Skeletal muscle cell (primary cell): ENCODE measurements around the gene WASHC4.
"Not testable (repeated sequence)": the region's sequence is repeated elsewhere in the genome, so short reads cannot be mapped to it uniquely, and the experiment has no call there.

ENCODE experiments used
- DNase-seq: peaks from one replicate; pipeline ENCODE4 v3.0.0-alpha.2; 2010; ENCODE audit warnings: low read depth
- H3K4me3 ChIP-seq: 2 replicates; pipeline ENCODE4 v1.5.1; 2011; ENCODE audit warnings: low read depth, mild to moderate bottlenecking, control low read depth, low read length, moderate library complexity

WASHC4 gene

DNA sequence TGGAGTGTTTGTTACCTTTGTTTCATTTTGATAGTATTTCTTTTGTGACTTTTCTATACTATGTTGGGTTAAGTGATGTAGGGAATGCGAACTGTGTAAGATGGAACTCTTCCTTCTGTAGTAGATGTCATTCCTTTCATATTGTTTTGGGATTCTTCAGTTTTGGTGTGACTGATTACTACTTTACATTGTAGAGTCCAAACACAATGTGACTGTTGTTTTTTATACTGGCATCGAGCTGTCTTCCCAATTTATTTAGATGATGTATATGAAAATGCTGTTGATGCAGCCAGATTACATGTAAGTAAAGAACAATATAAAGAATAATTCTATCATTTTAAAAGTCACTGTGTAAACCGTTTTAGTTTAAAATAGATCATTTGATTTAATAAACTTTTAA lies 34.7 kb downstream of the WASHC4 start:
- H3K4me3 ChIP-seq = no peak overlapping the region
- DNase-seq = no peak

GRCh38 chr12:105156260-105156659 lies 48.7 kb downstream of the WASHC4 start:
- DNase-seq = no peak
- no peak overlapping the region for H3K4me3 ChIP-seq

GRCh38 chr12:105157606-105158005 lies 50.1 kb downstream of the WASHC4 start:
- DNase-seq = no peak
- H3K4me3 ChIP-seq = no peak overlapping the region

- H3K4me3 ChIP-seq = no peak overlapping the region
- no peak for DNase-seq
Measured at GRCh38 chr12:105158876-105159275, 51.3 kb downstream of the WASHC4 start.

GRCh38 chr12:105162174-105162573 lies 54.6 kb downstream of the WASHC4 start:
- no peak overlapping the region for H3K4me3 ChIP-seq
- DNase-seq = no peak

DNA sequence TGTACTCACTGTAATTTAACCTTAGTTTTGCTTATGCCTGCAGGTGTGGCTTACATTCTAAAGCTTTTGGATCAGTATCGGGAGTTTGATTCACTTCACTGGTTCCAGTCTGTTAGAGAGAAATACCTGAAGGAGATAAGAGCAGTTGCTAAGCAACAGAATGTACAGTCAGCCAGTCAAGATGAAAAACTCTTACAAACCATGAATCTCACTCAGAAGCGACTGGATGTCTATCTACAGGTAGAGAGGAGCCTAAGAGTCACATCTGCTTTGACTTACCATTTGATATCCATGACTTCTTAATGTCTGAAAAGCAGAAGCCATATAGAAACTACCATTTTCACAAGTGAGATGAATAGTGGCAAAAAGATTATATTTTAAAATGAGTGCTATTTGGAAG lies 56.5 kb downstream of the WASHC4 start:
- H3K4me3 ChIP-seq = no peak overlapping the region
- no peak for DNase-seq

- DNase-seq = peak; percentile 9
- H3K4me3 ChIP-seq = no peak overlapping the region
Measured at GRCh38 chr12:105166736-105167135, 59.2 kb downstream of the WASHC4 start.

DNA sequence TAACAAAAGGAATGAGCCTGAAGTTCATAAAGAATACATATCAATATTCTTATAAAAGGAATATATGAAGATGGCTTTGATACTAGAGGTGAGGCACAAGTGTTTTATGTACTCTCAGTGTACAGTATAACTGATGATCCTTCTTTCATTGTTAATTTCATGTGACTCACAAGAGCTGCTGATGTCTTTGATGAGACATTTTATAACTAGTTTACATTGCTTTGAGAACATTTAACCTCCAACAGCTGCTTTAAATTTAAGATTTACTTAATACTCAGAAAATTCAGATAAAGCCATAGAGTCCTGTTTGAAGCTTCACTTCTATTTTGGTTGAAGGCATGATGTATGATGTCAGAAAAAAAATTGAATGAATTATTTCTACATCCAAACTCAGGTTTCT lies 59.8 kb downstream of the WASHC4 start:
- peak; percentile 0 for DNase-seq
- H3K4me3 ChIP-seq = no peak overlapping the region

DNA sequence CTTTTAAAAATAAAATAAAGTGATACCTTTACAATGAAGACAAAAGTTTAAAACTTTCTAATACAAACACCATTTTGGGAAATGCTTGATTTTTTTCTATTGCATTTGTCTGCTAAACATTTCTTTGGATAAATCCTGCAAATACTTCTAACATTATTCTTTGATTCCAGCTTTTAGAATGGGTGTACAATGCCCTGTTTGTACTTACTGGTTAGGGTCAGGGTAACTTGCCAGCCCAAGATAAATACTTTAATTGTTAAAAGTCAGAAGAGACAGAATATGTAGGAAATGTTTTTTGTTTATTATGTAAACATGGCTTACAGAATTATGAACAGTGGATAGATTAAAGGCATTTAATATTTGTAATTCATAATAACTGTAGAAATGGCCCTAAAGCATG lies 60.5 kb downstream of the WASHC4 start:
- H3K4me3 ChIP-seq = no peak overlapping the region
- no peak for DNase-seq

DNA sequence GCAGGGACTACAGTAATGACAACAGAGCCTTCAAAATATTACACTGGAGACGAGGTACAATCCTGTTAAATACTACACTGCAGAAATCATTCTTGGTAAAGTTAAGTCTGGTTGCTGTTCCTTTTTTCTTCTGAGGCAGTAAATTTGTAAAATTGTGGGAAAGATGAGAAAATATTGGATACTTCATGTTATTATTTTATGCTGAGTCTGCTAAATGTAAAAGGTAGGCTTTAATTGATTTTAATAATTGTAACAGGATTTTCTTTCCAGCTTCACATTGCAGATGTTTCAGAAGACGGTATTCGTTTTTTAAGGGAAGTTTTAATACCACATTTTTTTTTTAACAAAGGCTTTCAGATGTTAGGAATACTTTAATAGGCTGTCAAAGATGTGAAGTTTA lies 62.6 kb downstream of the WASHC4 start:
- no peak for DNase-seq
- H3K4me3 ChIP-seq = no peak overlapping the region

DNA sequence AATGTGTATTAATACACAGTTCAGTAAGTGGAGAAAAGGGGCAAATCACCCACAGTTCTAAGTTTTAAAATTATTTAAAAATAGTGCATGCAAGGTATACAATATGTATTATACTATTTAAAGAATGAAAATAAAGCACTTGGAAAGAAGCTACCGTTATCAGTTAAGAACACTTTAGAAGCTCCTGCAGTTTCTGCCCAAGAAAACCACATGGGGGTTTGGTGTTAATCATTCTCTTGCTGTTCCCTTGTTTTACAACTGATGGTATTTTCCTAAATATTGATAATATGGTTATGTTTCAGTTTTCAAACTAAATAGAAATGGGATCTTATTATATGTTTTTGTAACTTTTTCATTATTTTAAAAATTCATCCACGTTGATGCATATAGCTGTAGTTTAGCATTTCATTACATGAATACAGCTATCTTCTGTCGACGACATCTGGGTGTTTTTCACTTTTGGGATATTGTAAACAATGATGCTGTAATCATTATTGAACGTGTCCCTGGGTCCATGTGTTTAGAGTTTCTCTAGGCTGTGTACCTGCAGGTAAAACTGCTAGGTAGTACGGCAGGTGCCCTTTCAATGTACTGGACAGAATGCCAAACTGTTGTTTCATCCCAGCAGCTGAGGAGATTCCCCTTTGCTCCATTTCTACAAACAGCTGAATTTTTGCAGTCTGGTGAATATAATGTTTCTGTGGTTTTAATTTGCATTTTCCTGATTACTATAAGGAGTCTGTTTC lies 64.3 kb downstream of the WASHC4 start:
- no peak for DNase-seq
- H3K4me3 ChIP-seq = no peak overlapping the region

DNA sequence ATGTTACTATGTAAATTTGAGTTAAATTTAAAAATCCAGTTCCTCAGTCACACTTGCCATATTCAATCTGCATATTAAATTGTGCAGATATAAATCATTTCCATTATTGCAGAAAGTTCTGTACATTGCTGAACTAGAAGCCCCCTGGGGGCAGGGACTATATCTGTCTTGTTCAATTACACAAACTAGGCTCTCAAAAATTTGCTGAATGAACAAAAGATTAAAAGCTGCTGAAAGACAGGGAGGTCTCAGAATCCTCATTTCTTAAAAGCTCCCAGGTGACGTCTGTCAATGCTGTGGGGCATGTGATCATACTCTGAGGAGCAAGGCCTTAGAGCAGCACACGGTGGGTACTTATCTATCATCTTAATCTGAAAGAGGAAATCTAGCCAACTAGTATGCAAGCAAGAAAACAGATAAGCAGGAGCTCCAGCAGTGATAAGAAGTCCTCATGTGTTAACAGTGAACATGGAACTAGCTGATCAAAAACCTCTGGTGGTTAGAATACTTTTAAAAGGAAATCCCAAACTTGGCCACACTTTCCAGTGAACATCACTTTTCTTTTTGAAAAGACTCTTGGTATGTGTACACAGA lies 68.0 kb downstream of the WASHC4 start:
- no peak overlapping the region for H3K4me3 ChIP-seq
- DNase-seq = no peak

GRCh38 chr12:105177208-105177607 lies 69.7 kb downstream of the WASHC4 start:
- DNase-seq = no peak
- no peak overlapping the region for H3K4me3 ChIP-seq

DNA sequence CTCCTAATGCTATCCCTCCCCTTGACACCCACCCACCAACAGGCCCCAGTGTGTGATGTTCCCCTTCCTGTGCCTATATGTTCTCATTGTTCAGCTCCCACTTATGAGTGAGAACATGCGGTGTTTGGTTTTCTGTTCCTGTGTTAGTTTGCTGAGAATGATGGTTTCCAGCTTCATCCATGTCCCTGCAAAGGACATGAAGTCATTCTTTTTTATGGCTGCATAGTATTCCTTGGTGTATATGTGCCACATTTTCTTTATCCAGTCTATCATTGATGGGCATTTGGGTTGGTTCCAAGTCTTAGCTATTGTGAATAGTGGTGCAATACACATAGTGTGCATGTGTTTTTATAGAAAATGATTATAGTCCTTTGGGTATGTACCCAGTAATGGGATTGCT lies 71.6 kb downstream of the WASHC4 start:
- not testable (repeated sequence) for H3K4me3 ChIP-seq, DNase-seq

DNA sequence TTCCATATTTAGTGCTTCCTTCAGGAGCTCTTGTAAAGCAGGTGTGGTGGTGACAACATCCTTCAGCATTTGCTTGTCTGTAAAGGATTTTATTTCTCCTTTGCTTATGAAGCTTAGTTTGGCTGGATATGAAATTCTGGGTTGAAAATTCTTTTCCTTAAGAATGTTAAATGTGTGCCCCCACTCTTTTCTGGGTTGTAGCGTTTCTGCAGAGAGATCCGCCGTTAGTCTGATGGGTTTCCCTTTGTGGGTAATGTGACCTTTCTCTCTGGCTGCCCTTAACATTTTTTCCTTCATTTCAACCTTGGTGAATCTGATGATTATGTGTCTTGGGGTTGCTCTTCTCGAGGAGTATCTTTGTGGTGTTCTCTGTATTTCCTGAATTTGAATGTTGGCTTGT lies 75.9 kb downstream of the WASHC4 start:
- not testable (repeated sequence) for H3K4me3 ChIP-seq, DNase-seq

DNA sequence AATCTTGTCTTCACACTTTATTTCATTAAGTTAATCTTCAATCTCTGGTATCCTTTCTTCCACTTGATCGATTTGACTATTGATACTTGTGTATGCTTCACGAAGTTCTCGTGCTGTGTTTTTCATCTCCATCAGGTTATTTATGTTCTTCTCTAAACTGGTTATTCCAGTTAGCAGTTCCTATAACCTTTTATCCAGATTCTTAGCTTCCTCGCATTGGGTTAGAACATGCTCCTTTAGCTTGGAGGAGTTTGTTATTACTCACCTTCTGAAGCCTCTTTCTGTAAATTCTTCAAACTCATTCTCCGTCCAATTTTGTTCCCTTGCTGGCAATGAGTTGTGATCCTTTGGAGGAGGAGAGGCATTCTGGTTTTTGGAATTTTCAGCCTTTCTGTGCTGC lies 76.4 kb downstream of the WASHC4 start:
- H3K4me3 ChIP-seq, DNase-seq: not testable (repeated sequence)

DNA sequence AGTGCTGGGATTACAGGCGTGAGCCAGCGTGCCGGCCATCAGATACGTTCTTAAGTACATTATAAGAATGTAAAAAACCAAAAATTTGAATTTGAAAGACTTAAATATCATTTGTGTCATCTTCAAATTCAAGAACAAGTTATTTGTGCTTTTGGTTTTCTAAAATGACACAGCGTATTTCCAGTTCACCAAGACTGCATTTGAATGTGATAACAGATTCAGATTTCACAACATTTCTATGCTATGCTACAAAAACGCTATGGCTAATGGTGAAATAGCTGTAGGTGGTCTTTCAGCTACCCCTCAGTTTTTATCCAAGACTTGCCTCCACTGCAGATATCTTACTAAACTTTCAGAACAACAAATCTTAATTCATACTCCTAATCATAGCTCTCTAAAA lies 81.8 kb downstream of the WASHC4 start:
- no peak for DNase-seq
- no peak overlapping the region for H3K4me3 ChIP-seq

- no peak for DNase-seq
- no peak overlapping the region for H3K4me3 ChIP-seq
Measured at GRCh38 chr12:105190530-105190929, 83.0 kb downstream of the WASHC4 start.

DNA sequence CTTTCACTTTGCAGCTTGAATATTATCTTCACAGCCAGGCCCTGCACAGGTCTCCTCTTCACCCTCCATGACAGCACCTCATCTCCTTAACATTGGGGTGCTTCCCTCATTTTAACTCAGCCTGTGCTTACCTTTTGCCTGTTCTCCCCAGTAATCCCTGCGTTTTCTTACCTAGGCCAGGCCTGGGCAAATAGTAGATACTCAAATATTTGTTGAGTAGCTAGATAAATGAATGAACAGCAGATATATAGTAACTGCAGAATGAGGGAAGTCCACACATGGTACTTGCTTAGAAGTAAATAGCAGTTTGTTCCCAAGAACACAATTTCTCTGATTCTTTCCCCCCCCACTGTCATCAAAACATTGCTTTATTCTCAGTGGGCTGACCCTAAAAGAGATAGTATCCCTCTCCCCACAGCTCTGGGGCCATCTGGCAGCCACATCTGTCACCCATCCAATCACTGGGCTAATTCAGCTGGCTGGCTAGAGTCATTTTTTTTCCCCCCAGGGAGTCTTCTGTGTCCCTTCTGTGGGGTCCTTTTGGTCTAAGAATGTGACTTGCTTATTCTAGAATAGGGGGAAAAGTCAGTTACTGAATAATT lies 85.2 kb downstream of the WASHC4 start:
- DNase-seq = no peak
- no peak overlapping the region for H3K4me3 ChIP-seq

- DNase-seq = no peak
Measured at GRCh38 chr12:105194947-105195346, 87.4 kb downstream of the WASHC4 start.

DNA sequence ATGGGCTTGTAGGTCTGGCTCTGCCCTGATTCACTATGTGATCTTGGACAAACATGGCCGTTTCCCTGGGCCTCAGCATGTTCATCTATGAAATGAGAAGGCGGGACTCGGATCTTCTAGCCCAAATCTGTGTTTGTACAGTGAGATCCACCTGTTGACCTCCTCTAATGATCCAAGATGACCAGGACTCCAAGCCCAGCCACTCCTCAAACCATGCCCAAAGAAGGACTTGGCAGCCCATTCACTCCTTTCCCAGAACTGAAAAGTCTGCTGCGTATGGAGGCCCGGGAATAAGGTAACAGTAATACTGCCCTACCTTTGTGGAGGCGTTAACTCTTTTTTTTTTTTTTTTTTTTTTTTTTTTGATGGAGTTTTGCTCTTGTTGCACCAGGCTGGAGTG lies 88.6 kb downstream of the WASHC4 start:
- no peak overlapping the region for H3K4me3 ChIP-seq
- DNase-seq = no peak

More at GRCh38 chr12:105194947-105195346, 87.4 kb downstream of the WASHC4 start:
- no peak overlapping the region for H3K4me3 ChIP-seq
